Stimulated activated CD8-positive, alpha-beta memory T cell treated with anti-CD3 and anti-CD28 coated beads, Interleukin-4, amount 100 ng/mL, for 48 hours (primary cell): ENCODE data around the gene SLC26A2.
"Not testable (repeated sequence)": the region's sequence is repeated elsewhere in the genome, so short reads cannot be mapped to it uniquely, and the experiment has no call there.

Source experiments
- DNase-seq: peaks from one replicate; pipeline ENCODE4 v3.0.0-alpha.2; 2020

The SLC26A2 gene

GRCh38 chr5:150006318-150006717 lies 45.8 kb downstream of the SLC26A2 start:
- DNase-seq: no peak

- DNase-seq: no peak
These were observed 46.5 kb downstream of the SLC26A2 start for GRCh38 chr5:150007050-150007449.

GRCh38 chr5:150009671-150010387 lies 49.3 kb downstream of the SLC26A2 start:
- DNase-seq: no peak

- DNase-seq: no peak
These were observed 53.4 kb downstream of the SLC26A2 start for GRCh38 chr5:150013931-150014330.

GRCh38 chr5:150014456-150014855 lies 53.9 kb downstream of the SLC26A2 start:
- no peak for DNase-seq

GRCh38 chr5:150015415-150015814 lies 54.9 kb downstream of the SLC26A2 start:
- no peak for DNase-seq

GRCh38 chr5:150016537-150016936 lies 56.0 kb downstream of the SLC26A2 start:
- no peak for DNase-seq

- no peak for DNase-seq
These were observed 56.9 kb downstream of the SLC26A2 start for GRCh38 chr5:150017226-150018005.

- no peak for DNase-seq
These were observed 59.7 kb downstream of the SLC26A2 start for GRCh38 chr5:150020249-150020648.

GRCh38 chr5:150021491-150022157 lies 61.1 kb downstream of the SLC26A2 start:
- DNase-seq: no peak

GRCh38 chr5:150022158-150022531 lies 61.6 kb downstream of the SLC26A2 start:
- no peak for DNase-seq

- no peak for DNase-seq
These were observed 62.1 kb downstream of the SLC26A2 start for GRCh38 chr5:150022681-150023080.

- no peak for DNase-seq
These were observed 62.6 kb downstream of the SLC26A2 start for GRCh38 chr5:150023136-150023535.

- no peak for DNase-seq
These were observed 63.9 kb downstream of the SLC26A2 start for GRCh38 chr5:150024346-150024984.

- DNase-seq: no peak
These were observed 66.2 kb downstream of the SLC26A2 start for GRCh38 chr5:150026682-150027172.

GRCh38 chr5:150028047-150028446 lies 67.5 kb downstream of the SLC26A2 start:
- DNase-seq: not testable (repeated sequence)

- DNase-seq: no peak
These were observed 72.8 kb downstream of the SLC26A2 start for GRCh38 chr5:150033334-150033733.

- DNase-seq: no peak
These were observed 74.1 kb downstream of the SLC26A2 start for GRCh38 chr5:150034662-150035061.

- DNase-seq: no peak
These were observed 74.8 kb downstream of the SLC26A2 start for GRCh38 chr5:150035139-150035895.

- no peak for DNase-seq
These were observed 76.0 kb downstream of the SLC26A2 start for GRCh38 chr5:150036513-150036912.
